Activated B cell treated with CpG ODN at 0.5 μM for 24 hours (primary cell): Measurements from ENCODE around the gene LOXHD1. TPM values are rescaled to one million over a fixed set of nuclear protein-coding genes. Genes with fewer than 3 reads are reported as not detected.

Experiments used
- ATAC-seq: fragments of 200-7000 bp; cut with Tn5 transposase; one replicate; pipeline ENCODE4 v1.10.0; 2021; ENCODE audit warnings: low read depth, mild to moderate bottlenecking, moderate library complexity
- CTCF ChIA-PET: fragments of 350-600 bp; sonication (Branson Sonifier 250); formaldehyde crosslinking; loops from one replicate; lab custom pipeline; 2021; ENCODE audit warnings: antibody characterized with exemption; lab: Charles Lee
- POLR2A ChIA-PET: fragments of 350-600 bp; sonication (Branson Sonifier 250); formaldehyde crosslinking; loops from one replicate; lab custom pipeline; 2021; ENCODE audit warnings: antibody characterized with exemption; lab: Charles Lee
- DNase-seq: peaks from one replicate; pipeline ENCODE4 v3.0.0; 2022
- H3K27ac Mint-ChIP-seq: one replicate; pipeline ENCODE4 v1.8.0; 2020; ENCODE audit warnings: mixed read lengths
- H3K27me3 Mint-ChIP-seq: one replicate; pipeline ENCODE4 v1.8.0; 2021; ENCODE audit warnings: mixed read lengths
- H3K36me3 Mint-ChIP-seq: one replicate; pipeline ENCODE4 v1.8.0; 2021; ENCODE audit warnings: low read depth, mixed read lengths
- H3K4me1 Mint-ChIP-seq: one replicate; pipeline ENCODE4 v1.8.0; 2021; ENCODE audit warnings: mixed read lengths
- H3K4me3 Mint-ChIP-seq: one replicate; pipeline ENCODE4 v1.8.0; 2020; ENCODE audit warnings: mild to moderate bottlenecking, mixed read lengths
- H3K9me3 Mint-ChIP-seq: one replicate; pipeline ENCODE4 v1.8.0; 2020; ENCODE audit warnings: mixed read lengths
- CTCF ChIP-seq: fragments of 200-600 bp; IDR thresholded peaks from one replicate; pipeline ENCODE4 v1.8.0; 2022; ENCODE audit warnings: antibody characterized with exemption, mild to moderate bottlenecking
- intact Hi-C: fragments of 100-400 bp; cut with micrococcal nuclease; formaldehyde crosslinking; loops from one replicate; pipeline ENCODE4 v1.15.1; 2024
- total RNA-seq: library from RNA; stranded (reverse); gene quantifications from 2 replicates; pipeline ENCODE4 v1.2.3, GENCODE V29; 2022

The LOXHD1 gene
- total RNA-seq, 1 donor from 2014 or later, result not detected

- no peaks in the 10 kb centered on the region for H3K9me3 Mint-ChIP-seq
- intact Hi-C loops, result no loop called here
- no peak overlapping the region for H3K27ac Mint-ChIP-seq
- CTCF ChIA-PET, result interaction anchor here (0.6 to 7.5 kb wide), 4 partner anchors 375 to 1264 kb away, joined by 3 to 126 read pairs (median 33); a partner anchor contains a TSS
- DNase-seq (no peak), ATAC-seq (no peak)
- TF ChIP-seq CTCF, result no peak
- no peaks in the 10 kb centered on the region for H3K27me3 Mint-ChIP-seq
- H3K4me3 Mint-ChIP-seq, result no peak overlapping the region
- H3K36me3 Mint-ChIP-seq, result no peaks in the 10 kb centered on the region
- H3K4me1 Mint-ChIP-seq, result no peaks in the 10 kb centered on the region
- POLR2A ChIA-PET, result interaction anchor here (0.6 to 1.8 kb wide), 2 partner anchors 430 to 483 kb away, joined by 3 to 5 read pairs; a partner anchor contains a TSS
These were observed 500 bp downstream of the LOXHD1 start for GRCh38 chr18:46656326-46657114.

GRCh38 chr18:46652372-46652771 is 4.6 kb downstream of the LOXHD1 start:
- no peak for TF ChIP-seq CTCF
- Mint-ChIP-seq H3K36me3 (no peaks in the 10 kb centered on the region), H3K4me3 (no peak overlapping the region), H3K4me1 (no peaks in the 10 kb centered on the region), H3K27ac (no peak overlapping the region), H3K9me3 (no peaks in the 10 kb centered on the region), H3K27me3 (no peaks in the 10 kb centered on the region)
- intact Hi-C loops, result no loop called here
- ChIA-PET CTCF (no interaction called here), POLR2A (no interaction called here)
- DNase-seq (no peak), ATAC-seq (no peak)

- ATAC-seq, result no peak
These were observed 6.3 kb downstream of the LOXHD1 start for GRCh38 chr18:46650681-46651080.

GRCh38 chr18:46649071-46649862 is 7.8 kb downstream of the LOXHD1 start:
- TF ChIP-seq CTCF, result no peak
- H3K27ac Mint-ChIP-seq, result no peak overlapping the region
- DNase-seq (no peak), ATAC-seq (no peak)
- no peaks in the 10 kb centered on the region for H3K36me3 Mint-ChIP-seq
- ChIA-PET POLR2A (no interaction called here), CTCF (interaction anchor here (2.7 kb wide), 1 partner anchor 8 kb away, joined by 8 read pairs; no protein-coding TSS in a partner anchor)
- no peaks in the 10 kb centered on the region for H3K4me1 Mint-ChIP-seq
- H3K27me3 Mint-ChIP-seq, result no peaks in the 10 kb centered on the region
- intact Hi-C loops, result no loop called here
- H3K9me3 Mint-ChIP-seq, result no peaks in the 10 kb centered on the region
- no peak overlapping the region for H3K4me3 Mint-ChIP-seq

More at GRCh38 chr18:46650681-46651080, 6.3 kb downstream of the LOXHD1 start:
- H3K4me1 Mint-ChIP-seq, result no peaks in the 10 kb centered on the region
- intact Hi-C loops, result no loop called here
- no peaks in the 10 kb centered on the region for H3K36me3 Mint-ChIP-seq
- ChIA-PET POLR2A (no interaction called here), CTCF (interaction anchor here (2.7 kb wide), 1 partner anchor 7 kb away, joined by 8 read pairs; no protein-coding TSS in a partner anchor)
- no peak for DNase-seq
- H3K4me3 Mint-ChIP-seq, result no peak overlapping the region
- H3K27ac Mint-ChIP-seq, result no peak overlapping the region
- no peaks in the 10 kb centered on the region for H3K27me3 Mint-ChIP-seq
- no peak for TF ChIP-seq CTCF
- no peaks in the 10 kb centered on the region for H3K9me3 Mint-ChIP-seq

GRCh38 chr18:46646468-46646867 is 10.6 kb downstream of the LOXHD1 start:
- Mint-ChIP-seq H3K27ac (no peak overlapping the region), H3K27me3 (no peaks in the 10 kb centered on the region), H3K36me3 (no peaks in the 10 kb centered on the region), H3K9me3 (no peaks in the 10 kb centered on the region), H3K4me3 (no peak overlapping the region), H3K4me1 (no peaks in the 10 kb centered on the region)
- ChIA-PET CTCF (no interaction called here), POLR2A (no interaction called here)
- no peak for DNase-seq
- intact Hi-C loops, result no loop called here
- no peak for TF ChIP-seq CTCF
- ATAC-seq, result no peak
